ENCODE results near the gene STK17A.
"Not testable (repeated sequence)": the region's sequence is repeated elsewhere in the genome, so short reads cannot be mapped to it uniquely, and the experiment has no call there.

The STK17A gene

DNA sequence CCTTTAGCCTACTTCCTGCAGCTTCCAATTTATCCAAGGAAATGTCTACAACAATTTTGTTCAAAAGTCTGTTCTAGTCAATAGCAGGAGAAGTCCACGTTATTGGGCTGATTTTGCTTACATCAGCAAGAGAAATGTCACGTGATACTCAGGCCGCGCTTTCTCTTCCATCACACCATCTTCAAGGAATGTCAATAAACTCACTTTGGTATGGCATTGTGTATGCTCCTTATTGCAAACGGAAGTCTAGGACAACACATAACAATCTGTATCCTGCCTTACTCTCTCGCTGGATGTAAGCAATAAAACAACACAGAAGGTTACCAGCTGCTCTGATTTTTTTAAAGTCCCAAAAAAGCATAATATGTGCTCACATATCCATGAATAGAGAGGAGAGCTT lies 17.1 kb upstream of the STK17A start:
- TF ChIP-seq, protein P1, sequence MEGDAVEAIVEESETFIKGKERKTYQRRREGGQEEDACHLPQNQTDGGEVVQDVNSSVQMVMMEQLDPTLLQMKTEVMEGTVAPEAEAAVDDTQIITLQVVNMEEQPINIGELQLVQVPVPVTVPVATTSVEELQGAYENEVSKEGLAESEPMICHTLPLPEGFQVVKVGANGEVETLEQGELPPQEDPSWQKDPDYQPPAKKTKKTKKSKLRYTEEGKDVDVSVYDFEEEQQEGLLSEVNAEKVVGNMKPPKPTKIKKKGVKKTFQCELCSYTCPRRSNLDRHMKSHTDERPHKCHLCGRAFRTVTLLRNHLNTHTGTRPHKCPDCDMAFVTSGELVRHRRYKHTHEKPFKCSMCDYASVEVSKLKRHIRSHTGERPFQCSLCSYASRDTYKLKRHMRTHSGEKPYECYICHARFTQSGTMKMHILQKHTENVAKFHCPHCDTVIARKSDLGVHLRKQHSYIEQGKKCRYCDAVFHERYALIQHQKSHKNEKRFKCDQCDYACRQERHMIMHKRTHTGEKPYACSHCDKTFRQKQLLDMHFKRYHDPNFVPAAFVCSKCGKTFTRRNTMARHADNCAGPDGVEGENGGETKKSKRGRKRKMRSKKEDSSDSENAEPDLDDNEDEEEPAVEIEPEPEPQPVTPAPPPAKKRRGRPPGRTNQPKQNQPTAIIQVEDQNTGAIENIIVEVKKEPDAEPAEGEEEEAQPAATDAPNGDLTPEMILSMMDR (conservative IDR thresholded peaks at IDR 0.05; ENCODE audit: low read depth, low read length), result no peak
- H3K4me3 ChIP-seq (ENCODE audit: low read depth, low read length), result no peak overlapping the region
- peak; percentile 58 for DNase-seq (ENCODE audit: low read depth)

DNA sequence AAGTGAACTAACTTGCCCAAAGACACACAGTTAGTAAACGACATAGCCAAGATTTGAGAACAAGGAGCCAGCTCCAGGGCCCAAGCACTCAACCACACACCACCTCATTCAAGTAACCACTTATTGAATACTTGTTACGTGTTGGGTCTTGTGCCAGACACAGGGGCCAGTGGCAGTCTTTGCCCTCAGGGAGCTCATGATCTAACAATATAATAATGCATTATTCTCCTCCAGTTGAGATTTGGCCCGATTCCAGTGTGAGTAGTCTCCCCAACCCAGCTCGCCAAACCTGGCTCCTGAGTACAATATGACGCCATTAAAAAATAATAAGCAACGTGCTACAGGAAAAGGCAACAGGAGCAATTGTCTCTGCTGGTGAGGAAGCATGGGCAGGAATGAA lies 14.4 kb upstream of the STK17A start:
- peak; percentile 66 for DNase-seq (ENCODE audit: low read depth)
- no peak overlapping the region for H3K4me3 ChIP-seq (ENCODE audit: low read depth, low read length)
- TF ChIP-seq, protein P1 (conservative IDR thresholded peaks at IDR 0.05; ENCODE audit: low read depth, low read length), result no peak

GRCh38 chr7:43569424-43569823 lies 13.5 kb upstream of the STK17A start:
- peak; percentile 89 for DNase-seq (ENCODE audit: low read depth)
- TF ChIP-seq, protein P1 (conservative IDR thresholded peaks at IDR 0.05; ENCODE audit: low read depth, low read length), result no peak
- H3K4me3 ChIP-seq (ENCODE audit: low read depth, low read length), result no peak overlapping the region

DNA sequence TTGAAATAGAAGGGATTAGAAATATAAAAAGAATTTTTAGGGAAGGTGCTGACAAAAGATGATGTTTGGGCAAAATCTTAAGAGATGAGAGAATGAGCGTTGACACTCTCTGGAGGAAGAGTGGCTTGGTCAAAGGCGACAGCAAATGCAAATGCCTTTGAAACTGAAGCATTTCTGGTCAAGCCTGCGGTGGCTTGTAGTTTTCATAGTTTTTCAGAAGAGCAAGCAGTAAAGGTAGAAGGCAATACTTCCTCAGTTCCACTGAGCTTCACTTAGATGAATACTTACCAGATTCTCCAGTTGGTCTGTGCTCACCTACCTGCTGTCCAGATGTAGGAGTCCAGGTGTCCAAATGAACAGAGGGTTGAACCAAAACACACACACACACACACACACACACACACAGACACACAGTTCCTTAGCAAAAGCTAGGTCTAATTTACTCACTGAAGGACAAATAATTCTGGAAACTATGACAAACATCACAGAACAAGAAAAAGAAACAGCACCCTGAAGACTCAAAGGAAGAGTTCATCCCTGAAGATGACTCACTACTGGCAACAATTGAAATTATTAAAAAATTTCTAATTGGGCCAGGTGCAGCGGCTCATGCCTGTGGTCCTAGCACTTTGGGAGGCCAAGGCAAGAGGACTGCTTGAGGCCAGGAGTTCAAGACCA lies 12.1 kb upstream of the STK17A start:
- peak; percentile 34 for DNase-seq (ENCODE audit: low read depth)
- H3K4me3 ChIP-seq (ENCODE audit: low read depth, low read length), result no peak overlapping the region
- TF ChIP-seq, protein P1 (conservative IDR thresholded peaks at IDR 0.05; ENCODE audit: low read depth, low read length), result no peak

DNA sequence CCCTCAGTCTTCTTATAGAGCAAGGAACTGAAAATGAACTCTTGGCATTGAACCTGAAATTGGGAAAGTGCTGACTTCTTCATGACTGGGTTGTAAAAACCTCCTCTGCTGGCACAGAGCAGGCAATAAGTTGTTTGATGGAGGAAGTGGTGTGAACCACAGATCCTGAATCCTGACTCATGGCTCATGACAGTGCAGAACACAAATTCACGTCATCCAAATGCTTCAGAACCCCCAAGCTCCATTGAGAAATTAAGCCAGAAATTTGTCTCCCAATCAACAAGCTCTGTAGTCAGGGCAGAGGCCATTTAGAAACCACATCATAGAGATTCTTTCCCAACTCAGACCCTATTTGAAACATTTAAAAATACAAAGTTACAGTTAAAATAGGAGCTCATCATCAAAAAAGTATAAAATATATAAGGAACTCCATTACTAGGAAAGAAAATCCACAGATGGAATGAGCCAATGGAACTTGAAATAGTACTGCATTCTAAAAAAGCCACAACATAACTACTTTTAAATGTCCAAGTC lies 10.3 kb upstream of the STK17A start:
- no peak overlapping the region for H3K4me3 ChIP-seq (ENCODE audit: low read depth, low read length)
- DNase-seq (ENCODE audit: low read depth), result peak; percentile 100
- TF ChIP-seq, protein P1 (conservative IDR thresholded peaks at IDR 0.05; ENCODE audit: low read depth, low read length), result no peak

GRCh38 chr7:43573832-43574231 lies 9.1 kb upstream of the STK17A start:
- H3K4me3 ChIP-seq (ENCODE audit: low read depth, low read length); DNase-seq (ENCODE audit: low read depth): not testable (repeated sequence)

DNA sequence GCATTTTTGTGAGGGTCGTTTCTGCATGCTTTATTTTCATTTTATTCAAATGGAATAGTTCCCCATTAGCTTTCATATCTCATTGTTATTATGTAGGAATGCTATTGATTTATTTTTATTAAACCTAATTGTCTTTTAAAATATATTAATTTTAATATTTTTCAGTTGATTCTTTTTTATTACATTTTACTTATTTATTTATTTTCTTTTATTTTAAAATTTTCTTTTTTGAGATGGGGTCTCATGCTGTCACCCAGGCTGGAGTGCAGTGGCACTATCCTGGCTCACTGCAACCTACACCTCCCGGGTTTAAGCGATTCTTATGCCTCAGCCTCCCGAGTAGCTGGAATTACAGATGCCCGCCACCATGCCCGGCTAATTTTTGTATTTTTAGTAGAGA lies 7.4 kb upstream of the STK17A start:
- no peak overlapping the region for H3K4me3 ChIP-seq (ENCODE audit: low read depth, low read length)
- no peak for DNase-seq (ENCODE audit: low read depth)
- TF ChIP-seq, protein P1 (conservative IDR thresholded peaks at IDR 0.05; ENCODE audit: low read depth, low read length), result no peak

All from choroid plexus epithelial cell (primary cell).